Measurements from ENCODE around the gene DGCR8. TPM values are rescaled to one million over a fixed set of nuclear protein-coding genes. Genes with fewer than 3 reads are reported as not detected.

The DGCR8 gene
- total RNA-seq, 1 donor from 2014 or later, result 35.5 TPM

- no peaks in the 10 kb centered on the region for H3K27me3 ChIP-seq
- no peaks in the 10 kb centered on the region for H3K9me3 ChIP-seq
- ATAC-seq, result no peak
- H3K4me1 ChIP-seq, result peaks cover 10% of the 10 kb centered on the region
- intact Hi-C loops (cut with DNase I), result no loop called here
- no peak for DNase-seq
- no peak for TF ChIP-seq CTCF (IDR thresholded peaks at IDR 0.05)
- H3K27ac ChIP-seq, result no peak overlapping the region
- no peak overlapping the region for H3K4me3 ChIP-seq
- peaks cover 36% of the 10 kb centered on the region for H3K36me3 ChIP-seq
Observed at GRCh38 chr22:20035375-20036083, 44.5 kb upstream of the DGCR8 start.

GRCh38 chr22:20036084-20036482, 44.0 kb upstream of the DGCR8 start:
- no peaks in the 10 kb centered on the region for H3K27me3 ChIP-seq
- no peak overlapping the region for H3K27ac ChIP-seq
- peaks cover 41% of the 10 kb centered on the region for H3K36me3 ChIP-seq
- no peak overlapping the region for H3K4me3 ChIP-seq
- intact Hi-C loops (cut with DNase I), result no loop called here
- DNase-seq (no peak), ATAC-seq (no peak)
- no peaks in the 10 kb centered on the region for H3K9me3 ChIP-seq
- peaks cover 10% of the 10 kb centered on the region for H3K4me1 ChIP-seq
- TF ChIP-seq CTCF (IDR thresholded peaks at IDR 0.05), result no peak

- no peak overlapping the region for H3K27ac ChIP-seq
- no peak overlapping the region for H3K4me3 ChIP-seq
- intact Hi-C loops (cut with DNase I), result no loop called here
- H3K36me3 ChIP-seq, result peaks cover 41% of the 10 kb centered on the region
- no peaks in the 10 kb centered on the region for H3K9me3 ChIP-seq
- ATAC-seq (no peak), DNase-seq (no peak)
- no peaks in the 10 kb centered on the region for H3K27me3 ChIP-seq
- peaks cover 10% of the 10 kb centered on the region for H3K4me1 ChIP-seq
- TF ChIP-seq CTCF (IDR thresholded peaks at IDR 0.05), result no peak
Observed at GRCh38 chr22:20036535-20037392, 43.3 kb upstream of the DGCR8 start.

- Histone ChIP-seq H3K36me3 (peaks cover 39% of the 10 kb centered on the region), H3K27ac (no peak overlapping the region), H3K27me3 (no peaks in the 10 kb centered on the region), H3K4me1 (peaks cover 6% of the 10 kb centered on the region), H3K4me3 (no peak overlapping the region), H3K9me3 (no peaks in the 10 kb centered on the region)
- ATAC-seq (no peak), DNase-seq (no peak)
- intact Hi-C loops (cut with DNase I), result no loop called here
- no peak for TF ChIP-seq CTCF (IDR thresholded peaks at IDR 0.05)
Observed at GRCh38 chr22:20037419-20037818, 42.6 kb upstream of the DGCR8 start.

GRCh38 chr22:20038574-20038973, 41.5 kb upstream of the DGCR8 start:
- intact Hi-C loops (cut with DNase I), result no loop called here
- Histone ChIP-seq H3K27me3 (no peaks in the 10 kb centered on the region), H3K4me3 (no peak overlapping the region), H3K27ac (no peak overlapping the region), H3K4me1 (no peaks in the 10 kb centered on the region), H3K36me3 (peaks cover 50% of the 10 kb centered on the region), H3K9me3 (no peaks in the 10 kb centered on the region)
- TF ChIP-seq CTCF (IDR thresholded peaks at IDR 0.05), result no peak
- no peak for DNase-seq
- ATAC-seq, result no peak
